ENCODE measurements around the gene LILRA2. TPM values are rescaled to one million over a fixed set of nuclear protein-coding genes. Genes with fewer than 3 reads are reported as not detected.

The LILRA2 gene
- total and polyA plus RNA-seq, 2 experiments from 2014 or later = not detected

GRCh38 chr19:54638683-54639082 is 65.1 kb downstream of the LILRA2 start:
- 0 out of 2 replicates have a peak, but pooled peaks cover 4% of the 10 kb centered on the region for H3K36me3 ChIP-seq (ENCODE audit: insufficient read depth)
- Mint-ChIP-seq H3K27ac (no peak overlapping the region), H3K27me3 (ENCODE audit: insufficient read depth, low read depth, poor library complexity) (peaks cover 3% of the 10 kb centered on the region), H3K4me1 (no peaks in the 10 kb centered on the region), H3K36me3 (ENCODE audit: low read depth) (peaks cover 25% of the 10 kb centered on the region), H3K9me3 (peaks cover 91% of the 10 kb centered on the region), H3K4me3 (no peak overlapping the region)
- H3K4me3 ChIP-seq = no peak overlapping the region
- H2AFZ ChIP-seq = no peak overlapping the region
- no peaks in the 10 kb centered on the region for H4K20me1 ChIP-seq (replicated peaks; ENCODE audit: insufficient read depth)
- ATAC-seq = no peak
- no peaks in the 10 kb centered on the region for H3K9me2 ChIP-seq (ENCODE audit: insufficient read depth)
- H3F3A ChIP-seq (replicated peaks; ENCODE audit: low read depth) = no peaks in the 10 kb centered on the region
- H3K27ac ChIP-seq (ENCODE audit: low read depth) = no peak overlapping the region
- H3K27me3 ChIP-seq (ENCODE audit: insufficient read depth) = no peaks in the 10 kb centered on the region
- no peak for DNase-seq (ENCODE audit: low spot score)
- TF ChIP-seq ZNF331 (CRISPR knock-in tag; IDR thresholded peaks at IDR 0.05; ENCODE audit: low read depth) = no peak
- no peak for TF ChIP-seq CTCF (conservative IDR thresholded peaks at IDR 0.05; ENCODE audit: low read depth in 2 of 2)
- TF ChIP-seq EZH2 (IDR thresholded peaks at IDR 0.05; ENCODE audit: low read depth, unreplicated experiment) = no peak
- no peak for TF ChIP-seq ZNF462 (CRISPR knock-in tag; IDR thresholded peaks at IDR 0.05)
- no peak for TF ChIP-seq REST (IDR thresholded peaks at IDR 0.05; ENCODE audit: unreplicated experiment)
- TF ChIP-seq EZH2phosphoT487 (IDR thresholded peaks at IDR 0.05; ENCODE audit: unreplicated experiment) = no peak
- no peak for TF ChIP-seq ZNF114 (CRISPR knock-in tag; IDR thresholded peaks at IDR 0.05)
- H3K4me1 ChIP-seq (ENCODE audit: insufficient read depth) = no peaks in the 10 kb centered on the region
- H3K4me2 ChIP-seq = no peak overlapping the region
- no peaks in the 10 kb centered on the region for H3K79me2 ChIP-seq (replicated peaks; ENCODE audit: insufficient read depth)
